ENCODE data around the gene TMEM181. TPM values are rescaled to one million over a fixed set of nuclear protein-coding genes. Genes with fewer than 3 reads are reported as not detected.
"Not testable (repeated sequence)": the region's sequence is repeated elsewhere in the genome, so short reads cannot be mapped to it uniquely, and the experiment has no call there.

Gene TMEM181
- total RNA-seq, 2 donors from 2014 or later: 12.9 to 14.1 TPM

DNA sequence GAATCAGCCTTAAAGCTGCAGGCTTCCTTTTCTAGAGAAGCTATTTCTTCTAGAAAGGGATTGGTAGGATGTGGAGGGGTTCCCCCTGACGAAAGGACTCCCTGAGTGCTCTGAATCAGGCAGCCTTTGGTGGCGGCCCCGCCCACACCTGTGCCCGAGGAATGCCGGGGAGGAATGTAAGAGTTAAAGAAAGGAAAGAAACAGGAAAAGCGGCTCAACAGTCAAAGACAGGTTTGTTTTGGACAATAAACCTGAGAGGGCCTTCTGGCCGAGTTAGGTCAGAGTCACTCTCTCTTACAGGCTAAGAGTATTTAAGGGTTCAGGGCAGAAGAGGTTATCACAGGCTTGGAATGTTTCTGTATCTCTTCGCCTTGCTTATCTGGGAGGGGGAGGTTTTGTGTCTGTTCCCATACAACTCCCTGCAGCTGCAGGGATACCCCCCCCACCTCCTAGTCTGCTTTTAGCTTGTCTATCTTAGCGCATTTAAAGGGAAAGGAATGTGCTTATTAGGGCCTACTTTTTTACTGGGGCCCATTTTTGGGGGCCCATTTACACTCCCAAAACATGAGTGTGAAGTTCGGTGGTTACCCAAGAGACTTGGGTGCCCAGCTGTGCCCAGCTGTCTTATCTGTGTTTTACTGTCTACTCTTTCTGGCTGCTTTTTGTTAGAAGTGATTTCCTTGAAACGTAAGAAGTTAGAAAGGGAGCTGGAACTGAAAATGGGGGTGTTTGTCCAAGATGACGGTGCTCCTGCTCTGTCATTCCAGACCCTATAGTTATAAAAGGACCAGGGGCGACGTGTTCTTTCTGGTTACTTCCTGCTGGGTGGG, 51.9 kb downstream of the TMEM181 start:
- ATAC-seq (replicated peaks in 1 of 2) (no peak), DNase-seq (no peak)
- H3K4me1 Mint-ChIP-seq (ENCODE audit: low read depth): no peaks in the 10 kb centered on the region
- H3K36me3 Mint-ChIP-seq (ENCODE audit: insufficient read depth in 2 of 2): peaks cover 11 to 34% of the 10 kb centered on the region in 2 donors
- H3K4me3 Mint-ChIP-seq: no peak overlapping the region
- peaks cover 0 to 2% of the 10 kb centered on the region in 2 donors for H3K9me3 Mint-ChIP-seq
- no peaks in the 10 kb centered on the region for H3K27me3 Mint-ChIP-seq (ENCODE audit: low read depth)
- no peak overlapping the region for H3K27ac Mint-ChIP-seq

DNA sequence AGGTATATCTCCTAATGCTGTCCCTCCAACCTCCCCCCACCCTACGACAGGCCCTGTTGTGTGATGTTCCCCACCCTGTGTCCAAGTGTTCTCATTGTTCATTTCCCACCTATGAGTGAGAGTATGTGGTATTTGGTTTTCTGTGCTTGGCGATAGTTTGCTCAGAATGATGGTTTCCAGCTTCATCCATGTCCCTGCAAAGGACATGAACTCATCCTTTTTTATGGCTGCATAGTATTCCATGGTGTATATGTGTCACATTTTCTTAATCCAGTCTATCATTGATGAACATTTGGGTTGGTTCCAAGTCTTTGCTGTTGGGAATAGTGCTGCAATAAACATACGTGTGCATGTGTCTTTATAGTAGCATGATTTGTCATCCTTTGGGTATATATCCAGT, 54.7 kb downstream of the TMEM181 start:
- not testable (repeated sequence) for H3K9me3 Mint-ChIP-seq; ATAC-seq (replicated peaks in 1 of 2); DNase-seq; H3K4me1 Mint-ChIP-seq (ENCODE audit: low read depth); H3K27me3 Mint-ChIP-seq (ENCODE audit: low read depth); H3K4me3 Mint-ChIP-seq; H3K27ac Mint-ChIP-seq
- H3K36me3 Mint-ChIP-seq (ENCODE audit: insufficient read depth in 2 of 2): peaks cover 16 to 44% of the 10 kb centered on the region in 2 donors

DNA sequence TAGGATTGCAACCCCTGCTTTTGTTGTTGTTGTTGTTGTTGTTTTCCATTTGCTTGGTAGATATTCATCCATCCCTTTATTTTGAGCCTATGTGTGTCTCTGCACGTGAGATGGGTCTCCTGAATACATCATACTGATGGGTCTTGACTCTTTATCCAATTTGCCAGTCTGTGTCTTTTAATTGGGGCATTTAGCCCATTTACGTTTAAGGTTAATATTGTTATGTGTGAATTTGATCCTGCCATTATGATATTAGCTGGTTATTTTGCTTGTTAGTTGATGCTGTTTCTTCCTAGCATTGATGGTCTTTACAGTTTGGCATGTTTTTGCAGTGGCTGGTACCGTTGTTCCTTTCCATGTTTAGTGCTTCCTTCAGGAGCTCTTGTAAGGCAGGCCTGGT, 58.4 kb downstream of the TMEM181 start:
- not testable (repeated sequence) for H3K27ac Mint-ChIP-seq; ATAC-seq (replicated peaks in 1 of 2); H3K9me3 Mint-ChIP-seq; H3K27me3 Mint-ChIP-seq (ENCODE audit: low read depth); H3K4me3 Mint-ChIP-seq; DNase-seq
- H3K36me3 Mint-ChIP-seq (ENCODE audit: insufficient read depth in 2 of 2): peaks cover 16 to 40% of the 10 kb centered on the region in 2 donors
- peaks cover 23% of the 10 kb centered on the region for H3K4me1 Mint-ChIP-seq (ENCODE audit: low read depth)

DNA sequence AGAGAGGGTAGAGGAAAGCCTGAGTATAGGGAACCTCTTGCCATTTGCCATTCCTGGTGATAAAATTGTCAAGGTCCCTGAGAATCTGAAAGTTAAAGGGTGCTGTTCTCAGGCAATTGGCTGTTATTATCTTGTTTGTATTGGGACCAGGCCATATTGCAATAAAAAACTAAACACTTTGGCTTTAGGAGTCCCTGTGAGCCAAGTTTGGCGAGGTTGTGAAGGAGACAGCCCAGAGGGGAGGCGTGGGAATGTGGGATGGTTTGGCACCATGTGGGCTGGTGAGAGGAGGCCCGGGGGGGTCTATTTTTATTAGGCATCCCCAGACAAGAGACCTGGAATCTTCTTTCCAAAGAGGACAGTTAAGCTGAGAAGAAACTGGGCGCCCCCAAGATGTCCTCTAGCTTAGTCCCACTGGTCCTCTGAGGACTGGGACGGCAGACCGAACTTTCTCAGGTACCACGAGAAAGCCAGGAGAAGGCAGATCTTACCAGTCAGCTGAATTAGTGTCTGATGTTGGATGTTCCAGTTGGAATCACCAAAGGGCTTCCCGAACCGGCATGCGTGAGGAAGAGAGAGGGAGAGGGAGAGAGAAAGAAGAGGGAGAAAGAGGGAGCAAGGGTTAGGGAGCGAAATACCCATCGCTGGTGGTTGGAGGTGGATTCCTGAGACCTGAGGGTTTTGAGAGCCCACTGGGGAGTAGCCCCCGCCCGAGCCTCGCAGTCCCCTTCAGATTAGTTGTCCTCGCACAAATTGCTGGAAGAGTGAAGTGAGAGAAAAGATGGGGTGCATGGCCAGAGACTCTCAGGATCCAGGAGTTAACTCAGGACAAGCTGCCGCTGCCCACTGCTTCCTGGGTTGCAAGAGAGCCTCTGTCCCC, 60.3 kb downstream of the TMEM181 start:
- Mint-ChIP-seq H3K36me3 (ENCODE audit: insufficient read depth in 2 of 2) (peaks cover 10 to 34% of the 10 kb centered on the region in 2 donors), H3K9me3 (no peaks in the 10 kb centered on the region), H3K4me1 (ENCODE audit: low read depth) (peaks cover 23% of the 10 kb centered on the region), H3K4me3 (no peak overlapping the region), H3K27me3 (ENCODE audit: low read depth) (no peaks in the 10 kb centered on the region), H3K27ac (peak overlapping the region; percentile 20)
- ATAC-seq (replicated peaks in 1 of 2) (no peak), DNase-seq (no peak)

DNA sequence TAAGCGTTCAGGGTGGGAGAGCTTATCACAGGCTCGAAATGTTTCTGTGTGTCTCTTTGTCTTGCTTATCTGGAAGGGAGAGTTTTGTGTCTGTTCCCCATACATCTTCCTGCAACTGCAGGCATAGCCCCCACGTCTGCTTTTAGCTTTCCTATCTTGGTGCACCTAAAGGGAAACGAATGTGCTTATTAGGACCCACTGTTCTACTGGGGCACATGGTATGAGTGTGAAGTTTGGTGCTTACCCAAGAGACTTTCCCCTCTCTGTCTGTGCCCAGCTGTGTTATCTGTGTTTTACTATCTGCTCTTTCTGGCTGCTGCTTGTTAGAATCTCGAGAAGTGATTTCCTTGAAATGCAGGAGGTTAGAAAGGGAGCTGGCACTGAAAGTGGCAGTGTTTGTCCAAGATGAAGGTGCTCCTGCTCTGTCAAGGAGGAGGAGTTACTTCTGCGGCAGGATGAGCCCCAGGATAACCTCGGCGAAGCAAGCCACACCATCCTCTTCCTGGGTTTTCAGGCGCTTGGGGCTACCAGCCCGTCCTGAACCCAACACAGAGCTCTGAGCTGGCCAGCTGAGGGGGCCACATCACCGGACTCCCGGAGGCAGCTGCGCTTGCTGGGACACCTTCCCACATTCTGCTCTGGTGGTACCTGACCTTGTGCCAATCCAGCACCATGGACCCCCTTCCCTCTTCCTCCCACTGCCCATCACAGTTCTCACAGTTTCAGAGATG, 61.2 kb downstream of the TMEM181 start:
- ATAC-seq (replicated peaks in 1 of 2): no peak
- peaks cover 6 to 30% of the 10 kb centered on the region in 2 donors for H3K36me3 Mint-ChIP-seq (ENCODE audit: insufficient read depth in 2 of 2)
- H3K4me3 Mint-ChIP-seq: no peak overlapping the region
- peaks cover 23% of the 10 kb centered on the region for H3K4me1 Mint-ChIP-seq (ENCODE audit: low read depth)
- H3K27me3 Mint-ChIP-seq (ENCODE audit: low read depth): no peaks in the 10 kb centered on the region
- DNase-seq: no peak
- no peak overlapping the region for H3K27ac Mint-ChIP-seq
- H3K9me3 Mint-ChIP-seq: no peaks in the 10 kb centered on the region

DNA sequence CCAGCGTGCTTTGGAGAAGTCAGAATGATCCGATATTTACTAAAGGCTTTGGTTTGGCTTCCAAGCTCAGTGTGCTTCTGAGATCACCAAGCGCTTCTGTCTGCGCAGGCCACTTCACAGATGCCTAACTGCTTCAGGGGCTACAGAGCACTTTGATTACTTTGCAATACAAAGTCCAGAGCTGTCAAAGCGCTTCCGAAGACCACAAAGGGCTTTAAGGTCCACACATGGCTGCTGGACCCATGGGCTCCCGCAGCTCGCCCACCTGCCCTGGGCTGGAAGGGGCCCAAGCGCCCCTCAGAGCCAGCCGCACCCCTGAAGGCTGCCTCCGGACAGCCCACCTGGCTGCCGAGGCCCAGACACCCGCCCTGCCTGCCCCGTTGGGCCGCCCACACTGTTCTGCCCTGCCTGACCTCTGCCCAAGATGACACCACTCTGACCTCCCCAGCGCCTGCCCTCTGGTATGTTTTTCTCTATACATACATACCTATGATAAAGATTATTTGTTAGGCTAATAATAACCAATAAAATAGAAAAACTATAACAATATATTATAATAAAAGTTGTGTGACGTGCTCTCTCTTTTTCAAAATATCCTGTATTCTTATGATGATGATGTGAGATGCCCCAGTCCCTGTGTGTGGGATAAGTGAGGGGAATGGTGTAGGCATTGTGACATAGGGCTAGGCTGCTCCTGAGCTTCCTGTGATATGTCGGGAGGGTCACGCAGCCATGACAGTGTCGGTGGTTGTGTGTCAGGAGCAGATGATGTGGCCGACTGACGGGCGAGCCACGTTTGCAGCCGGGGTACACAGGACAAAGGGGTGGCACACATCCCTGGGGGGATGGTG, 62.0 kb downstream of the TMEM181 start:
- Mint-ChIP-seq H3K27me3 (ENCODE audit: low read depth) (no peaks in the 10 kb centered on the region), H3K36me3 (ENCODE audit: insufficient read depth in 2 of 2) (peaks cover 10 to 30% of the 10 kb centered on the region in 2 donors), H3K4me1 (ENCODE audit: low read depth) (peaks cover 26% of the 10 kb centered on the region), H3K9me3 (no peaks in the 10 kb centered on the region), H3K27ac (no peak overlapping the region), H3K4me3 (no peak overlapping the region)
- DNase-seq (no peak), ATAC-seq (replicated peaks in 1 of 2) (peak; percentile 9 to 26)

DNA sequence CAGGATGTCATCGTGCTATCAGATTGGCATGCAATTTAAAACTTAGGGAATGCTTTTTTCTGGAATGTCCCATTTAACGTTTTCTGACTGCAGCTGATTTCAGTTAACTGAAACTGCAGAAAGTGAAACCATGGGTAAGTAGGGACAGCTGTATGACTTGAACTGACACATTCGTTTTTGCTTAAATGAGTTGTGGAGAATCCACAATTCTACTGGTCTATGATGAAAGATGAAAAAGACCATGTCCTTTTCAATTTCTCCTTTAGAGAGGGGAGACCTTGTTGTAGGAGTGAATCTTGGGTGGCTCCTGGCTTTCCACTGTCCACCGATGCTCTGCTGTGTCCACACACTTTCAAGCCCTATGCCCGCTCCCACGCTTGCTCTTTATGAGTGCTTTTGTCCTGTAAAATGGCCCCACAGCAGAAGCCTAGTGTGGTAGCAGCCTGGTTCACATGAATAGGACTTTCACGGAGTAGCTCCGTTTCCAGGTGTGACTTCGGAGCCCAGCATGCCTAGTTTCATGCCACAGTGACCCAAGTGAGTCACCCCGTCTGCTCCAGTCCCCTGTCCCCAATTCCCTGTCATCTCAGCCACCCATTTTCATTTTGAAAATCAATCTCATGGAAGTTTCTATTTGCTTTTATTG, 62.8 kb downstream of the TMEM181 start:
- peaks cover 10 to 26% of the 10 kb centered on the region in 2 donors for H3K36me3 Mint-ChIP-seq (ENCODE audit: insufficient read depth in 2 of 2)
- peaks cover 31% of the 10 kb centered on the region for H3K4me1 Mint-ChIP-seq (ENCODE audit: low read depth)
- H3K9me3 Mint-ChIP-seq: no peaks in the 10 kb centered on the region
- H3K27ac Mint-ChIP-seq: peak overlapping the region; percentile 7
- peak; percentile 45 to 79 for ATAC-seq (replicated peaks in 1 of 2)
- no peak for DNase-seq
- no peak overlapping the region for H3K4me3 Mint-ChIP-seq
- H3K27me3 Mint-ChIP-seq (ENCODE audit: low read depth): no peaks in the 10 kb centered on the region

DNA sequence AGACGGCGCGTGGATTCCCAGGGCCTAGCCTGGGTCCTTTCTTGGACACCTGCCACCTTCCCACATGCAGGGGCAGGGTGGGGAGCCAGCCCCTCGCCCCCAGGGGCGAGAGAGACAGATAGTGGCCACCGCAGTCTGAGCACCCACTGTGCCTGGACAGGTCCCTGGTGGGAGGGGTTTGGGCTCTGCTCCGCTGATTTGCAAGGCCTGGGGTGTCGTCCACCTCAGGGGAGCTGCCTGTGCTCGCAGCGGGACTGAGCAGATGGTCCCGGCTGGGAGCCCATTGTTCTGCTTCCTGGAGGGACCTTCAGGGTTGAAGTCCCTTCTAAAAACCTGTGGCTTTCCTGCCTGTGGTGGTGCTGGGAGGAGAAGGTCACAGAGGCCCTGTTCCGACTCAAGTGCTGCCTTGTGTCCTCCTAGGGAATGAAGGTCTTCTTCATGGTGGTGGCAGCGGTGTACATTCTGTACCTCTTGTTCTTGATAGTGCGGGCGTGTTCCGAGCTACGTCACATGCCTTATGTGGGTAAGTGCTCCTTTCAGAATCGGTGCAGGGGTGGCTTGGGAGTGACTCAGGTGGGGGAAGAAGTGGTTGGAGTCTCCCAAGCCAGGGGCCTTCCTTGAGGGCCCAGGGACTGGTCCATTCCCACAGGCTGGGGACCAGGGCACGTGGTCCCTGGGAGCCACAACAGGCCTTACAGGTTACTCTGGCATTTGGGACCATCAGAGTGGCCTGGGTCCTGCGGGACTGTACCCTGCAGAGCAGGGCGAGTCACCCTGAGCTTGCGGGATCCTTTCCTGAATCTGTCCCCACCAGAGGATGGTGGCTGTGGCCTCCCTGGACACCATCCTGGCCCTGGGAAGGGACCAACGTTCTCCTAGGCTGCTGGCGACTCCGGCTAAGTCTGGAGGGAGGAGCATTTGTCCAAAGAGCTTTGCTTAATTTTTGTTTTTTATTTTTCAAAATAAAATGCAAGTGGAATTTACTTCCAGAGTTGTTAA, 65.1 kb downstream of the TMEM181 start:
- ATAC-seq (replicated peaks in 1 of 2) (no peak), DNase-seq (no peak)
- Mint-ChIP-seq H3K36me3 (ENCODE audit: insufficient read depth in 2 of 2) (peaks cover 7 to 20% of the 10 kb centered on the region in 2 donors), H3K9me3 (no peaks in the 10 kb centered on the region), H3K27me3 (ENCODE audit: low read depth) (no peaks in the 10 kb centered on the region), H3K27ac (peak overlapping the region; percentile 83), H3K4me3 (no peak overlapping the region), H3K4me1 (ENCODE audit: low read depth) (peaks cover 41% of the 10 kb centered on the region)

DNA sequence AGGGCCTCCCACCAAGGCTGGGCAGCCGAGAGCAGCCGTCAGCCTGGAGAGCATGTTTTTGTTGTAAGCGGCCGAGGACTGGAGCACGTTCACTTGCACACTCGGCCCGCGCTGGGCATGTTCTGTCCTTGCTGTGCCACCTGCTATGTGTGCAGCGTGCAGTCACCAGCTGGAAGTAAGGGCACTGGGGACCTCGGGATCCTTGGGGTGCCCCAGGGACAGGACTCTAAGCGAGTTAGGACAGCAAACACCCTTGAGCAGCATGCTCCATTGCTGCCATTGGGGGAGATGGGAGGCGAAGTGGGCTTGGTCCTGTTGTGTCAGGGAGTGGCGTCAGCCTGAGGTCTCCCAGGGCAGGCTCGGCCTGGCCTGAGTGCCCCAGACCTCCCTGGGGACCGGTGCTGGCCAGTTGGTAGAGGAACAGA, 66.0 kb downstream of the TMEM181 start:
- DNase-seq: no peak
- H3K27me3 Mint-ChIP-seq (ENCODE audit: low read depth): no peaks in the 10 kb centered on the region
- peaks cover 41% of the 10 kb centered on the region for H3K4me1 Mint-ChIP-seq (ENCODE audit: low read depth)
- H3K27ac Mint-ChIP-seq: peak overlapping the region; percentile 83
- H3K36me3 Mint-ChIP-seq (ENCODE audit: insufficient read depth in 2 of 2): peaks cover 7 to 20% of the 10 kb centered on the region in 2 donors
- ATAC-seq (replicated peaks in 1 of 2): no peak
- no peak overlapping the region for H3K4me3 Mint-ChIP-seq
- no peaks in the 10 kb centered on the region for H3K9me3 Mint-ChIP-seq

DNA sequence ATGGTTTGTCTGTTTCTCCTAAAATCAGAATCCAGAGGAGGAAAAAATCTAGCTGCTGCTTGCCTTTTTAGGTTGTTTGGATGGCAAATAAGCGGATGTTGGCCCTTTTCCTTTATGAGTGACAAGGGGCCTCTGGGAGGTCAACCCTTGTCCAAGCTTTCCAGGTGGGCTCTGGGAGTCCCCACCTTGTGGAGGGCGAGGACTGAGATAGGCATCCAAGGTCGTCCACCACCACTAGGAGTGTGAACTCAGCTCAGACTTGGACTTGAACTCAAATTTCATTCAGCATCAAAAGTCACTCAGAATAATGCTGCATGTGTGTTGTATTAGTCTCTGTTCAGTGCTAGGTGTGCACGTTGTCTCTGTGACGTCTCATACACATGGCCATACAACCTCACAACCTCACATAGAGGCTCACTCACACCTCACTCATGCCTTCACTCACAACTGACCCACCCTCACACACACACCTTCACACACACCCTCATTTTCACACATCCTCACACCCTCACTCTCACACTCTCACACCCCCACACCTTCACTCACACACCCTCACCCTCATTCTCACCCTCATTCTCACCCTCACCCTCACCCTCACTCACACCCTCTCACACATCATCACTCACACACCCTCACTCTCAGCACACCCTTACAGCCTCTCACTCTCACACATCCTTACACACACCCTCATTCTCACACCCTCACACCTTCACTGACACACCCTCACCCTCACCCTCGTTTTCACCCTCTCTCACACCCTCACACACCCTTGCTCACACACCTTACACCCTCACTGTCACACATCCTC, 66.7 kb downstream of the TMEM181 start:
- no peaks in the 10 kb centered on the region for H3K9me3 Mint-ChIP-seq
- peaks cover 45% of the 10 kb centered on the region for H3K4me1 Mint-ChIP-seq (ENCODE audit: low read depth)
- ATAC-seq (replicated peaks in 1 of 2) (no peak), DNase-seq (no peak)
- peaks cover 7 to 24% of the 10 kb centered on the region in 2 donors for H3K36me3 Mint-ChIP-seq (ENCODE audit: insufficient read depth in 2 of 2)
- H3K4me3 Mint-ChIP-seq: no peak overlapping the region
- peak overlapping the region; percentile 3 for H3K27ac Mint-ChIP-seq
- no peaks in the 10 kb centered on the region for H3K27me3 Mint-ChIP-seq (ENCODE audit: low read depth)
